Spleen (tissue), 11 donors: ENCODE data around the gene KCNG2. TPM values are rescaled to one million over a fixed set of nuclear protein-coding genes. Genes with fewer than 3 reads are reported as not detected.

Source experiments
- DNase-seq: peaks from one replicate; pipeline ENCODE4 v3.0.0-alpha.2; 2020
- H3K27ac ChIP-seq, 8 donors: fragments of 200-600 bp; sonication (generic) in 7 of 8; 1 replicate in 4 of 8; 2 replicates in 4 of 8; pipeline versions ENCODE4 v1.5.0 to v1.8.0; 2016 to 2021; ENCODE audit warnings: inconsistent platforms in 4 of 8, mild to moderate bottlenecking in 4 of 8, moderate library complexity in 1 of 8
- H3K27me3 ChIP-seq, 7 donors: fragments of 200-600 bp; sonication (generic) in 6 of 7; replicated peaks in 1 of 7; 1 replicate in 4 of 7; 2 replicates in 3 of 7; pipeline versions ENCODE4 v1.5.0 to v1.8.0; 2016 to 2021; ENCODE audit warnings: inconsistent platforms in 3 of 7, mild to moderate bottlenecking in 1 of 7
- H3K36me3 ChIP-seq, 6 donors: fragments of 200-600 bp; sonication (generic) in 5 of 6; 1 replicate in 4 of 6; 2 replicates in 2 of 6; pipeline versions ENCODE4 v1.5.0 to v1.8.0; 2016 to 2021; ENCODE audit warnings: inconsistent platforms in 2 of 6
- H3K4me1 ChIP-seq, 6 donors: fragments of 200-600 bp; sonication (generic) in 5 of 6; 1 replicate in 3 of 6; 2 replicates in 3 of 6; pipeline versions ENCODE4 v1.5.0 to v1.8.0; 2016 to 2021; ENCODE audit warnings: inconsistent platforms in 3 of 6
- H3K4me3 ChIP-seq, 8 donors: fragments of 200-600 bp; sonication (generic) in 7 of 8; 1 replicate in 4 of 8; 2 replicates in 4 of 8; pipeline versions ENCODE4 v1.5.0 to v1.8.0; 2016 to 2021; ENCODE audit warnings: inconsistent platforms in 4 of 8, mild to moderate bottlenecking in 4 of 8, moderate library complexity in 2 of 8
- H3K9me3 ChIP-seq, 8 donors: fragments of 200-600 bp; sonication (generic) in 7 of 8; 1 replicate in 4 of 8; 2 replicates in 4 of 8; pipeline versions ENCODE4 v1.5.0 to v1.8.0; 2016 to 2021; ENCODE audit warnings: inconsistent platforms in 4 of 8
- POLR2A ChIP-seq, 3 donors: fragments of 450-650 bp; IDR thresholded peaks; one replicate each; pipeline ENCODE4 v1.5.1; 2017; ENCODE audit warnings: antibody characterized with exemption in 3 of 3, mild to moderate bottlenecking in 1 of 3
- POLR2AphosphoS5 ChIP-seq, 3 donors: sonication (generic); formaldehyde crosslinking; IDR thresholded peaks; one replicate each; pipeline ENCODE4 v1.5.1; 2017; ENCODE audit warnings: antibody characterized with exemption in 3 of 3
- WGBS, 5 donors: extraction: QIAGEN DNeasy Blood & Tissue Kit in 3 of 5; methylation state at CpG; one replicate each; pipeline versions ENCODE4 v1.1.5 to v1.1.7; 2013 to 2018; 5-methylcytosine and 5-hydroxymethylcytosine counted together
- intact Hi-C: fragments of 100-400 bp; cut with DNase I; formaldehyde crosslinking; loops from one replicate; pipeline ENCODE4 v1.15.0; 2023; ENCODE audit warnings: low total_unique reads
- polyA plus RNA-seq, 3 donors: library from polyadenylated mRNA; stranded (reverse); fragments of 200-250 nt; gene quantifications; one replicate each; pipeline ENCODE4 v1.2.1, GENCODE V29; 2013
- total RNA-seq, 7 donors: library from RNA; depleted of rRNA in 3 of 7; stranded (reverse); fragments of >200 nt in 3 of 7; fragmentation: NEBNext Ultra II Directional in 4 of 7; extraction: Animal tissue kit (Norgen Biotek cat#: 25700) in 4 of 7; gene quantifications; one replicate each; pipeline versions ENCODE4 v1.1.0 to v1.2.1, GENCODE V29; 2016 to 2021
- TF ChIP-seq, protein P1 (sequence below), 11 experiments: fragments of 200-600 bp in 7 of 11; fragments of 450-650 bp in 4 of 11; sonication (generic) in 4 of 11; IDR thresholded peaks in 8 of 11; conservative IDR thresholded peaks in 3 of 11; 1 replicate in 7 of 11; 2 replicates in 4 of 11; pipeline versions ENCODE4 v1.4.0 to v1.8.0; 2016 to 2021; ENCODE audit warnings: antibody characterized with exemption in 11 of 11, inconsistent platforms in 4 of 11, mild to moderate bottlenecking in 1 of 11
- donor health status: healthy with polysubstance abuse.
- donor health status: DM: no; HTN: no; CAD: no; lungs with moderate emphysema.
- donor health status: DM: no; HTN: no; CAD: no.
- donor health status: Bipolar disorder and iron deficiency.
- donor health status: healthy.
- donor health status: DM: no; HTN: no; CAD: no.
- donor health status: DM: yes; HTN: yes; CAD: no.

The KCNG2 gene
- total and polyA plus RNA-seq, 10 donors, result 0.15 to 3.2 (median 0.38) TPM; not detected in 1

DNA sequence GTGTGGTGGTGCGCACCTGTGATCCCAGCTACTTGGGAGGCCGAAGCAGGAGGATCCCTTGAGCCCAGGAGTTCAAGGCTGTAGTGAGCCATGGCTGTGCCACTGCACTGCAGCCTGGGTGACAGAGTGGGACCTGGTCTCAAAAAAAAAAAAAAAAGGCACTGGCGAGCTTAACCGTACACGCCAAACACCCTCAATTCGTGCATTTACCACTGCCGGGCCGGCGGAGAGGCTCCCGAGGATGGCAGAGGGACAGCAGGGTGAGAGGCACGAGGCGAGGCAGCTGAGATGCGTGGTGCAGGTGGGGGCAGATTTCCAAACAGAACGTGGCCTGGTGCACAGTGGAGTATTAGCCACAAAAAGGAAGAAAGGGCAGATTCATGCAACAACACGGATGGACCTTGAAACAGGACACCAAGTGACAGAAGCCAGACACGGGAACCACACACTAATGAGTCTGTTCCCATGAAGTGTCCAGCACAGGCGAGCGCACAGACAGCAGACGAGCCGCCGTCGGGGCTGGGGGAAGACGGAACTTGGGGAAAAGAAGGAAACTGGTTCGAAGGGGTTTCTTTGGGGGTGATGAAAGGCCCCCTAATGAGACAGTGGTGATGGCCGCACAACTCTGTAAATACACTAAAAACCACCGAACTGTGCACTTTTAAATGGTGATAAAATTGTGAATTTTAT, 126.3 kb downstream of the KCNG2 start:
- H3K4me3 ChIP-seq, result no peak overlapping the region
- peaks cover 0 to 13% (median 0%) of the 10 kb centered on the region in 6 donors for H3K4me1 ChIP-seq
- WGBS, 5 donors, result 95 to 97% (median 95%) methylated on average over 26 of the region's 26 CpGs
- H3K27me3 ChIP-seq, result no peaks in the 10 kb centered on the region
- intact Hi-C loops, result no loop called here
- TF ChIP-seq, protein P1, sequence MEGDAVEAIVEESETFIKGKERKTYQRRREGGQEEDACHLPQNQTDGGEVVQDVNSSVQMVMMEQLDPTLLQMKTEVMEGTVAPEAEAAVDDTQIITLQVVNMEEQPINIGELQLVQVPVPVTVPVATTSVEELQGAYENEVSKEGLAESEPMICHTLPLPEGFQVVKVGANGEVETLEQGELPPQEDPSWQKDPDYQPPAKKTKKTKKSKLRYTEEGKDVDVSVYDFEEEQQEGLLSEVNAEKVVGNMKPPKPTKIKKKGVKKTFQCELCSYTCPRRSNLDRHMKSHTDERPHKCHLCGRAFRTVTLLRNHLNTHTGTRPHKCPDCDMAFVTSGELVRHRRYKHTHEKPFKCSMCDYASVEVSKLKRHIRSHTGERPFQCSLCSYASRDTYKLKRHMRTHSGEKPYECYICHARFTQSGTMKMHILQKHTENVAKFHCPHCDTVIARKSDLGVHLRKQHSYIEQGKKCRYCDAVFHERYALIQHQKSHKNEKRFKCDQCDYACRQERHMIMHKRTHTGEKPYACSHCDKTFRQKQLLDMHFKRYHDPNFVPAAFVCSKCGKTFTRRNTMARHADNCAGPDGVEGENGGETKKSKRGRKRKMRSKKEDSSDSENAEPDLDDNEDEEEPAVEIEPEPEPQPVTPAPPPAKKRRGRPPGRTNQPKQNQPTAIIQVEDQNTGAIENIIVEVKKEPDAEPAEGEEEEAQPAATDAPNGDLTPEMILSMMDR (IDR thresholded peaks at IDR 0.05 in 8 of 11, conservative IDR thresholded peaks at IDR 0.05 in 3 of 11), result no peak
- TF ChIP-seq POLR2AphosphoS5 (IDR thresholded peaks at IDR 0.05) (peak in 1 of 3 donors; percentile 16), POLR2A (IDR thresholded peaks at IDR 0.05) (no peak)
- H3K36me3 ChIP-seq, result peaks cover 3 to 71% (median 27%) of the 10 kb centered on the region in 6 donors
- no peak overlapping the region for H3K27ac ChIP-seq
- peak; percentile 69 for DNase-seq
- peaks cover under 1 to 15% (median 6%) of the 10 kb centered on the region in 8 donors for H3K9me3 ChIP-seq

DNA sequence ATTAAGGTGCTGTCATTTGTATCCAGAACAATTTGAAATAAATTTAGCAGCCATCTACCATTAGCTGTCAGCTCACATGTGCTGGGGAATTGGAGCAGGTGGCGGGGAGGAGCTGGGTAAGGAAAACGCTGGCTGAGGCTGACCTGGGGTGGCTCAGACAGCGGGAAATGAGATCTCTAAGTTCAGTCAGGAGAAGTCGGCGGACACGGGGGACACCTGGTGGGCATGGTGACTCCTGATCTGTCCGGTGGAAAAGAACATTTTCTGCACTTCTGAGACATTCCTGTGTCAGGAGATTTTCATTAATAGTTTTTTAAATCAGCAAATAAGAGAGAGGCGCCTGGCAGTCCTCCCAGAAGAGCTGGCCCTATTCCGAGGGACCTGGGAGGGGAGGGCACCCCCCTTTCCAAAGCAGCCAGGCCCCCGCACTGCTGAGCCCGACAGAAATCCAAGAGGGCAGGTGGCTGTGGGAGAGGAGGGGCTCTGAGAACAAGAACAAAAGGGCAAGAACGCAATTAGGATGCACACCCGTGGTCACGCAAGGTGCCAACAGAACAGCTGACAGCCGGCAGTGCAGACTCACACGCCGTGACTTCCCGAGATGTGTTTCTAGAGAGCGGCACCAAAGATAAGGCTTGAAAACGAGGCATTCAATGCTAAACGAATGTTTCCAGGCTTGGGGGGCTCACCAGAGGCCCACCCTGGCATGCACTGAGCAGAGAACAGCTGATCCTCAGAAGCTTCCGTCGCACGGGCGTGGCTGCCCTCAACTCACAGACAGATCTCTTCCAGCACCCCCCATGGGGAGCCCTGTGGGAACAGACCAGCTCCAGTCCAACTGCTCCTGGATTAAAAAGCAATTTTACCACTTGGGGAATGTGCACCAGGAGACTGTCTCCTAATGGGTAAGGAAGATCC, 127.3 kb downstream of the KCNG2 start:
- no peaks in the 10 kb centered on the region for H3K27me3 ChIP-seq
- 79 to 93% (median 89%) methylated on average over 25 of the region's 25 CpGs for WGBS, 5 donors
- peaks cover 5 to 79% (median 36%) of the 10 kb centered on the region in 6 donors for H3K36me3 ChIP-seq
- H3K4me3 ChIP-seq, result no peak overlapping the region
- intact Hi-C loops, result no loop called here
- peak; percentile 66 for DNase-seq
- peak in 1 of 3 donors; percentile 12 for TF ChIP-seq POLR2AphosphoS5 (IDR thresholded peaks at IDR 0.05)
- TF ChIP-seq, protein P1 (IDR thresholded peaks at IDR 0.05 in 8 of 11, conservative IDR thresholded peaks at IDR 0.05 in 3 of 11), result no peak
- H3K27ac ChIP-seq, result no peak overlapping the region
- peaks cover 0 to 13% (median 0%) of the 10 kb centered on the region in 6 donors for H3K4me1 ChIP-seq
- peaks cover 3 to 25% (median 16%) of the 10 kb centered on the region in 8 donors for H3K9me3 ChIP-seq

DNA sequence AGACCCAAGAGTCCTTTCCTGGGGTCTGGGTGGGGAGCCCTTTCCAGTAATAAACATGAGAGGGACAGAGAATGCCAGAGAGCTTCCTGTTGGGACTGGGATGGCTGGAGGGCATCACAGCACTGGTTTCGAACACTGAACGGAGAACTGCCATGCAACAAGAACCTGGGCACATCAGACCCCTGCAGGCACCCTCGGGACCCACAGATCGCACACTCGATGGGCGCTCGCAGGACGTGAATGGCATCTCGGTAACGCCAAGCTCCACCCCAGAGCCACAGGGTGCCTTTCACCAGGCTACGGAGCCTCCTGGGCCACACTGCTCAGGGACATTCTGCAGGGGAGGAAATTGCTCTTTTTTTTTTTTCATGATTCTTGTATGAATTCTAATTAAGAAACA, 128.6 kb downstream of the KCNG2 start:
- Histone ChIP-seq H3K36me3 (peaks cover 5 to 91% (median 36%) of the 10 kb centered on the region in 6 donors), H3K9me3 (peaks cover 7 to 38% (median 28%) of the 10 kb centered on the region in 8 donors), H3K4me3 (no peak overlapping the region), H3K4me1 (peaks cover 0 to 13% (median 0%) of the 10 kb centered on the region in 6 donors), H3K27ac (no peak overlapping the region), H3K27me3 (no peaks in the 10 kb centered on the region)
- DNase-seq, result peak; percentile 53
- 82 to 96% (median 94%) methylated on average over 11 of the region's 11 CpGs for WGBS, 5 donors
- TF ChIP-seq POLR2A (IDR thresholded peaks at IDR 0.05) (no peak), POLR2AphosphoS5 (IDR thresholded peaks at IDR 0.05) (no peak)
- TF ChIP-seq, protein P1 (IDR thresholded peaks at IDR 0.05 in 8 of 11, conservative IDR thresholded peaks at IDR 0.05 in 3 of 11), result no peak
- intact Hi-C loops, result no loop called here
